HG03575 (cell line): ENCODE results near the gene BPHL.
"Not testable (repeated sequence)": the region's sequence is repeated elsewhere in the genome, so short reads cannot be mapped to it uniquely, and the experiment has no call there.

Experiments used
- ATAC-seq: cut with Tn5 transposase; IDR thresholded peaks from one replicate; pipeline ENCODE4 v1.9.1; 2021; ENCODE audit not compliant: unreplicated experiment, insufficient number of reproducible peaks, low FRiP score; ENCODE audit errors: extremely low read depth

Gene BPHL

DNA sequence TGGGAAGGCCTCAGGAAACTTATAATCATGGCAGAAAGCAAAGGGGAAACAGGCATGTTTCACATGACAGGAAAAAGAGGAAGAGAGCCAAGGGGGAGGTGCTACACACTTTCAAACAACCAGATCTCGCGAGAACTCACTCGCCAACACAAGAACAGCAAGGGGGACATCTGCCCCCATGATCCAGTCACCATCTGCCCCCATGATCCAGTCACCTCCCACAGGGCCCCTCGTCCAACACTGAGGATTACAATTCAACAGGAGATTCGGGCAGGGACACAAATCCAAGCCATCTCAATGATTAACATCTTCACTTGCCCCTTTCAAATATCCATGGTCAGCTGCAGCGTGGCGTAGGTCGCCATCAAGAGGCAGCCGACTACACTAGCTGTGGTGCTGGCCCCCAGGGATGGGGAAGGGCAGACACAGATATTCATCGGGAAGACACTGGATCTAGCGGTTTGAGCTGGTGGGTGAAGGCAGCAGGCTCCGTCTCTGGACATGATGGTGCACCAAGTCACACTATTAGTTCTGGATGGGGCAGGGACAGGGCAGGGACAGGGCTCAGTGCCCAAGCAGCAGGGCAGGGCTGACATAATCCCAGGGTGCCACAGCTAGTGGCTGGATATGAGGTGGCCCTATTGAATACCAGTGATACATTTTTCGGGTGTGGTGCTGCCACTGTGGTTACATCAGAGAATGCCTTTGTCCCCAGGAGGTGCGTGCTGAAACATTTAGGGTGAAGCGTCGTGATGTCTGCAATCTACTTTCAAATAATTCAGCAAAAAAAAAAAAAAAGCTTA, 77.4 kb downstream of the BPHL start:
- ATAC-seq: no peak

DNA sequence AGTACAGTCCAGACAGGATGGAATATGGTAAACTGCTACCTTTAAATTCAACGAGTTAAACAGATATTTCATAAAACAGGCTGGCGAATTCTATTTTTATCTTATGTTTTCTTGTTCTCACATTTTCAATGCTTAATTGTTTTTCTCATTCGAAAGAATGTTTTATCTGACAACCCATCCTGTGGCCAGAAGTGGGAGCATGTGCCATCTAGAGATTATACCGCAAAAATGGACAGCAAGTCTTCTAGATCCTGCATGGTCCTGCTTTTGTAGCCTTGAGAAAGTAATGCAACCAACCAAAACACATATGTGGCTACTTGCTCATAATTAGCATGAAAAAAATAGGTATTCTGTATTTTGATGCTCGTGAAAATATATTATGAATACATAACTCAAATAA, 78.3 kb downstream of the BPHL start:
- no peak for ATAC-seq

GRCh38 chr6:3197734-3198133, 79.2 kb downstream of the BPHL start:
- ATAC-seq: not testable (repeated sequence)

- ATAC-seq: no peak
These were observed 80.9 kb downstream of the BPHL start for GRCh38 chr6:3199382-3199781.

DNA sequence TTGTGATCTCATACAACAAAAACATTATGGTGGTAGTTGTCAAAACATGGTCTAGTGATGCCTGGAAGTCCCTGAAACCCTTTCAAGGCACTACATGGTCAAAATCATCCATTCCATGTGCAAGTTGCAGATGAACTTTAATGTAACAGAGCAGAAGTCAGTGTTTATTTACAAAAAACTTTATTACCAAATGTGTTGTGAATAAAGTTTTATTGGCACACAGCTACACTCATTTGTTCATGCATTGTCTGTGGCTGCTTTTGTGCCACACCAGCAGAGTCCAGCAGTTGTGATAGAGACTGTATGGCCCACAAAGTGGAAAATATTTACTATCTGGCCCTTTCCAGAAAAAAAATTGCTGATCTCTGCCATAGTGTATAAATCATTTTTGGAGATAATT, 82.2 kb downstream of the BPHL start:
- ATAC-seq: no peak

DNA sequence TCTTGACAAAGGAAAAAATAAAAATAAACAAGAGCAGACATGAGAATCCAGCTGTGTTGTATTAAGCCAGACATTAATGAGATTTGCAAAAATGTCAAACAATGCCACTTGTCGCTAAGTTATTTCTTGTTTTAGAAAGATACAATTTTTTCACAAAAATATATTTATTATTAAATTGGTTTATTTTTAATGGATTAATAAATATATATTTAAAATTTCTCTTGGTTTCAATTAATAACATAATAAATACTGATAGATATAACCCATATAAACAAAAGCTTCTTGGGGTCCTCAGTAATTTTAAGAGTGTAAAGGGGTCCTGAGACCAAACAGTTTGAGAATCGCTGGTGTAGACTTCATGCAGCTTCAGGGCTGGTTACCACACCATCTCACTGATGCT, 82.9 kb downstream of the BPHL start:
- no peak for ATAC-seq
